Fibroblast of skin of back (primary cell): ENCODE data around the gene CXCL16.
"Not testable (repeated sequence)": the region's sequence is repeated elsewhere in the genome, so short reads cannot be mapped to it uniquely, and the experiment has no call there.

Source experiments
- DNase-seq: peaks from one replicate; pipeline ENCODE4 v3.0.0-alpha.2; 2013

Gene CXCL16

GRCh38 chr17:4691686-4692085 lies 48.0 kb downstream of the CXCL16 start:
- DNase-seq: no peak

DNA sequence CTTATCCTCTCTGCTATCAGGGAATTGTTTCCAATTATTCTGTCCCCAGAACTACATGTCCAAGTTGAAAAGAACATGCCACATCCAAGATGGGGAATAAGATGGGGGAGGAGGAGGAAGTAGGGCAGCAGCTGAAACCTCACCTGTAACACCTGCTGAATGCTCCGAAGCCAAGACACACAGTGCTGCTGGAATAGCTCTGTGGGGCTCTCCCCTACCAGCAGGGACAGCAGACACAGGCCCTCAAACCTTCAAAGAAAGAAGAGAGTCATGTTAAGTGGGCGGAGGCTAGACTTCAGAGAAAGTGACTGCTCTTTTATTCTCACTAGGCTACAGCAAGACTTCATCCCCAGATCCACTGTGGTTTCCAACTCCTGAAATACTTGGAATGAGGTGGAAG lies 49.0 kb downstream of the CXCL16 start:
- DNase-seq: no peak

DNA sequence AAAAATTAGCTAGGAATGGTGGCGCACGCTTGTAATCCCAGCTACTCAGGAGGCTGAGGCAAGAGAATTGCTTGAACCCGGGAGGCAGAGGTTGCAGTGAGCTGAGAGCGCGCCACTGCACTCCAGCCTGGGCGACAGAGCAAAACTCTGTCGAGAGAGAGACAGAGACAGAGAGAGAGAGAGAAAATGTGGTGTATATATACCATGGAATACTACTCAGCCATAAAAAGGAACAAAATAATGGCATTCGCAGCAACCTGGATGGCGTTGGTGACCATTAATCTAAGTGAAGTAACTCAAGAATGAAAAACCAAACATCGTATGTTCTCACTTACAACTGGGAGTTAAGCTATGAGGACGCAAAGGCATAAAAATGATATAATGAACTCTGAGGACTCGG lies 49.9 kb downstream of the CXCL16 start:
- DNase-seq: not testable (repeated sequence)

DNA sequence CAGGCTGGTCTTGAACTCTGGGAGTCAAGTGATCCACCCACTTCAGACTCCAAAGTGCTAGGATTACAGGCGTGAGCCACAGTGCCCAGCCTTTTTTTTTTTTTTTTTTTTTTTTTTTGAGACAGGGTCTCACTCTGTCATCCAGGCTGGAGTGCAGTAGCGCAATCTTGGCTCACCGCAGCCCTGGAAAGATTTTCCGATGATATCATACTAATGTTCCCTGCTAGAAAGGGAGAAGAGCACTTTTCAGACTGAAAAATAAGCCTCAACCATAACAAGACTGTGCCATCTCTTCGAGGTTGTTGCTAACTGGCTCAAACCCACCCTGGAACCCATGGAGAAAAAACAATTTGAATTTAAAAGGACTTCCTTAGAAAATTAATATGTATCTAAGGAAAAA lies 56.0 kb downstream of the CXCL16 start:
- not testable (repeated sequence) for DNase-seq
